Activated T-cell treated with anti-CD3 and anti-CD28 coated beads, Interleukin-2, amount 50 U/mL, for 48 hours (primary cell): ENCODE measurements around the gene CHRDL1.
"Not testable (repeated sequence)": the region's sequence is repeated elsewhere in the genome, so short reads cannot be mapped to it uniquely, and the experiment has no call there.

Experiments used
- DNase-seq, 2 experiments: peaks; one replicate each; pipeline ENCODE4 v3.0.0-alpha.2; 2020

The CHRDL1 gene, protein sequence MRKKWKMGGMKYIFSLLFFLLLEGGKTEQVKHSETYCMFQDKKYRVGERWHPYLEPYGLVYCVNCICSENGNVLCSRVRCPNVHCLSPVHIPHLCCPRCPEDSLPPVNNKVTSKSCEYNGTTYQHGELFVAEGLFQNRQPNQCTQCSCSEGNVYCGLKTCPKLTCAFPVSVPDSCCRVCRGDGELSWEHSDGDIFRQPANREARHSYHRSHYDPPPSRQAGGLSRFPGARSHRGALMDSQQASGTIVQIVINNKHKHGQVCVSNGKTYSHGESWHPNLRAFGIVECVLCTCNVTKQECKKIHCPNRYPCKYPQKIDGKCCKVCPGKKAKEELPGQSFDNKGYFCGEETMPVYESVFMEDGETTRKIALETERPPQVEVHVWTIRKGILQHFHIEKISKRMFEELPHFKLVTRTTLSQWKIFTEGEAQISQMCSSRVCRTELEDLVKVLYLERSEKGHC

DNA sequence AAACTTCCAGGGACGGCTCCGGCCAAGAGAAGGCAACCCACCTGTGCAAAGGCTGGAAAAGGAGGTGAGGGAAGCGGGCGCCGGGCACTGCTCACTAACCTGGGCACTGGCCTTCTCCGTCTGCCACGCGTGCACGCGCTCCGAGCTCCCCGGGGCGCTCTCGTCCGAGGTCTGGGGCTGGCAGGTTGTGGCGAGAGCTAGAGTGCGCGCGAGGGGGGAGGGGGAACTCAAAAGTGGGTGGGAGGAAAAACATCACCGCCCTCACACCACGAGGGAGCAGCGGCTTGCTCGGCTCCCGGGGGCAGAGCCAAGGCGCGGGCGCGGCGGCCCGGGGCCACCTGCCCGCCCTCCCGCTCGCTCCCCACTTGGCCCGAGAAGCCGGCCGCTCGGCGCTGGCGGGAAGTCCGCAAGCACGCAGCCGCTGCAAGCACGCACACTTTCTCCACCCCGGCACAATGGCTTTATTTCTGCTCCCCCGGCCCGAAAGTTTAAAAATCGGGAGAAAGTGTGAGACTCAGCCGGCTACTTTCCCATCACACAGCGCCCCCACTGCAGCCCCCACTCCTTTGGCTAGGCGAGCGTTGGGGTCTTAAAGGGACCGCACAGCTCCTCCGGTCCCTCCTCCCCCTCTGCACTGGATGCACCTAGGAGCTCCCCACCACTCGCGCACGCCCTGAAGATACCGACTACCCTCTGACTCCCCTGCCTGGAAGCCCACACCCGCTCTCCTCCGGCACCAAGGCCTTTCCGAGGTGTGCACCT is at the start of gene CHRDL1:
CHRDL1 (minus strand) TSS at position 173 of the 762 bp plus-strand sequence. CDS start 3,636 bp downstream, outside the sequence.
- DNase-seq: no peak

DNA sequence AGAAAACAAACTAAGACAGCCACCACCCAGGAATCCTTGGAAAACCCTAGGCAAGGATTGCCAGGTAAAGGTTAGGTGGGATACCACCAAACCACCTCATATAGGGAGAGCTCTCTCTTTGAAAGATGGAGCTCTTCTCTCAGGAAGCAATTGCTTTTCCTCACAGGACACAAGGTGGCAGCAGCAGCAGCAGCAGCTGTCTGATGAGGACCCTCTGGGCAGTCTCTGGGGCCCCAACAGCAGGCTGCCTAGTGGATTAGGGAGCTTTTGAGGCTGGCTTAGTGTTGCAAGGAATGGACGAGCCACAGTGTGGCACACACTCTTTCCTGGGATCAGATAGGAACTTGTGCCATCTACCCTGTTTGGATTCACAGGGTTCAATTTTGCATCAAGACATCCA is 41.4 kb upstream of the CHRDL1 start:
- no peak for DNase-seq

DNA sequence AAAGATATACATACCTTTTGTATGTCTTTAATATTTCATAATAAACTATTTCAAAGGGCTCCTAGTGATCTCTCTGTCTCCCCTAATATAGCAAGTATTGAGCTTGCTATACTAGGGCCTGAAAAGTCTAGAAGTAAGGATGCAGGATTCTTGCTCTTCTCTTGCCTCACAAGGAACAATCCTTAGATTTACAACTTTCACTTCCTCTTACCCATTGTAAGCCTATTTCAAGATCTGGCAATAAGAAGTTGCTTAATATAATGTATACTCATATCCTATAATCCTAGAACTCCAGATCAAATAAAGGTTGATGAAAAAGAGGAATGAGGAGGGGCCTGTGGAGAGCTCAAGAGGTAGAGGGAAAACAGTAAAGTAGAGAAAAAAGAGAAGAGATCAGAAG is 40.8 kb upstream of the CHRDL1 start:
- no peak for DNase-seq

- DNase-seq: no peak
These were observed 40.4 kb upstream of the CHRDL1 start for GRCh38 chrX:110836001-110836400.

GRCh38 chrX:110825972-110826371 is 30.4 kb upstream of the CHRDL1 start:
- DNase-seq: no peak

GRCh38 chrX:110816543-110816942 is 20.9 kb upstream of the CHRDL1 start:
- DNase-seq: not testable (repeated sequence)

- no peak for DNase-seq
These were observed 10.5 kb upstream of the CHRDL1 start for GRCh38 chrX:110806145-110806544.

GRCh38 chrX:110805303-110805702 is 9.7 kb upstream of the CHRDL1 start:
- no peak for DNase-seq

DNA sequence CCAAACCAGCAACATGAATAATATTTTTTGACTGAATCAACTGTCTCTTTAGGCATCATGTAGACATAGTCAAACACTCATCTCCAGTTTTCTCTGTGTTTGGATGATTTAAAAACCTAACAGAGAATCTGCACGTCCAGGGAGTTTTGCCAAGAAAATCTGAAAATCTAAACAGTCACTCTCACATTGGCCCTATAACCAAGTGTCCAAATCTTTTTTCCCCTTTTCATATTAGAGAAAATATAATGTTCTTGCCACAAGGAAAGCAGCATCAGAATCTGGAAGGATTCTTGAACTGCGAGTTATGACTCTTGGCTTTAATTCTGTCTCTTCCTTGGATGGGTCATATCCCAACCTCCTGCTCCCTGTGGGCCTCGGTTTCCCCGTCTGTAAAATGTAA is 8.8 kb upstream of the CHRDL1 start:
- DNase-seq: no peak

DNA sequence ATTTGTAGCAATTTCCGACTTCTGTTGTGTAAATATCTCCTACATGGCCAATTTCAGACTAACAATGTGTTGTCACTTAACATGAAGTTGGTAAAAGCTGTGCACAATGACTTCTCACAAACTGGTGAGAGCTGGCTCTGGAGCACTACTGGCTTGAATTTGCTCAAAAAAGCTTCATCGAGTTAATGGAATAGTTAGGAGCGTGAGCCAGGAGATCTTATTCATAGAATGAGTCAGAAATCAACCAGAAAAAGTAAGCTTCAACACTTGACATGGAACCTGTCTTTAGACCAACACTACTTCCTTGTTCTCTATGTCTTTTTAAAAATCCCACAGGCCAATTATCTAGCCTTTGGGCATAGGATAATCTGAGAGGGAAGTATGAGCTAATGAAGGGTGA is 7.9 kb upstream of the CHRDL1 start:
- DNase-seq: no peak

GRCh38 chrX:110796407-110796697 is 735 bp upstream of the CHRDL1 start:
- no peak for DNase-seq

- no peak for DNase-seq
These were observed 1.0 kb downstream of the CHRDL1 start for GRCh38 chrX:110794601-110795000.

- DNase-seq: no peak
These were observed 4.5 kb downstream of the CHRDL1 start for GRCh38 chrX:110791071-110791470.

DNA sequence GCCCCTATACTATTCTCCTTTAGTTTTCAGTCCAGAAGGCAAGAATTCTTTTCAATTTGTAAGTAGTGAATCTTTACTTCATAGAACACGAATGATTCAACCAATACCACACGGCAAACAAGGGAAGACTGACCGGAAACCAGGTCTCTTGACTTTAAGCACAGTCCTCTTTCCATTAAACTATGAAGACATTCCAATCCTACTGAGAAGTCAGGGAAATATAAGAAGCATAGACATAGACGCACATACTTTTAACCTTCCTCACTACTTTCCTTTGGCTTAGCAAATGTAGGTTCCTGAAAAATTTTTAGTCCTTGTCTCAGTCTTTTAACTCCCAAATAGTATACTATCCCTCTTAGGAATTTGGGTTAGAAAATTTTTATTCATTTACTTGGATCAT is 9.1 kb downstream of the CHRDL1 start:
- DNase-seq: no peak

DNA sequence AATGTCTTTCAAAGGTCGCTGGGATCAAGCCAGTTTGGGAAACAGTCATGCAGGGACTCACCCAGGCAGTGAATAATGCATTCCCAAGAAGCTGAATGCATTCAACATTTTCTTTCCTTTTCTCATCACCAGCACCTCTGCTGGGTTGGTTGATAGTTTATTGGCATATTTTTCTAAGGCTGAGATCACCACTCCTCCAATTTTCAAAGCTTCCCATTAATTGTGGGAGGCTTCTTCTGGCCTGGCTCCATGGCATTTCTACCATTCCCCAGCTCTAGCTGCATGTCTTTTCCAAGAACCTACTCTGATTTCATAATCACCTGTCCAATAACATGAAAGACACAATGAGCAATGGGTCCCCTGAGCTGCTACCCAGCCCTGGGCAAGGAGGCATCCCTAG is 35.8 kb downstream of the CHRDL1 start:
- DNase-seq: no peak

DNA sequence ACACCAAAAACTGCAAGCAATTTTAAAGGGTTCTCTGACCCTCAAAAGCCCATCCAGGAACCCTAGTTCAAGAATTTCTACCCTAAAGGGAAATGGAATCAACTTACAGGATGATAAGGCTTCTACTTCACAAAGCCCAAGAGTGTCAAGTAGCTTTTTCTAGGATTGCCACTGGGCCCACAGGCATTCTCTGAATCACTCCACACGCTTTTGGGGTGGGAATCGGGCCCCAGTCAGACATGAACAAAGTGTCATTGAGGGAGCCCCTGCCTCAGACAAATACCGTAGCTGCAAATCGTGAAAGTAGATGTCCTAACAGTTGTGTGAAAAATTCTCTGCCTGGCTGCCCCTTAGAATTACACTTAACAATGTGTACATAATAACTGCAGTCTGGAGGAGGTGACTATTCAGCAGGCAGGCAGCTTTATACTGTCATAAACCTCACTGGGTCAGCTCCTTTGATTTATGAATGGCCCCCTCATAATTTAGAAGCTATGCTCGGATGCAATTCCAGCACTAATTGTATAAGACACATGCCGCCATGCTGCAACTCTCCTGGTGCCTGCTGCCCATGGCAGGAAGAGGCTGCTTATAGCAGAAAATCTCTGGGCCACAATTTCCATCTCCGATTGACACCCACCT is 36.7 kb downstream of the CHRDL1 start:
- DNase-seq: no peak

- DNase-seq: no peak
These were observed 40.0 kb downstream of the CHRDL1 start for GRCh38 chrX:110755611-110756010.

GRCh38 chrX:110755061-110755460 is 40.6 kb downstream of the CHRDL1 start:
- DNase-seq: no peak

DNA sequence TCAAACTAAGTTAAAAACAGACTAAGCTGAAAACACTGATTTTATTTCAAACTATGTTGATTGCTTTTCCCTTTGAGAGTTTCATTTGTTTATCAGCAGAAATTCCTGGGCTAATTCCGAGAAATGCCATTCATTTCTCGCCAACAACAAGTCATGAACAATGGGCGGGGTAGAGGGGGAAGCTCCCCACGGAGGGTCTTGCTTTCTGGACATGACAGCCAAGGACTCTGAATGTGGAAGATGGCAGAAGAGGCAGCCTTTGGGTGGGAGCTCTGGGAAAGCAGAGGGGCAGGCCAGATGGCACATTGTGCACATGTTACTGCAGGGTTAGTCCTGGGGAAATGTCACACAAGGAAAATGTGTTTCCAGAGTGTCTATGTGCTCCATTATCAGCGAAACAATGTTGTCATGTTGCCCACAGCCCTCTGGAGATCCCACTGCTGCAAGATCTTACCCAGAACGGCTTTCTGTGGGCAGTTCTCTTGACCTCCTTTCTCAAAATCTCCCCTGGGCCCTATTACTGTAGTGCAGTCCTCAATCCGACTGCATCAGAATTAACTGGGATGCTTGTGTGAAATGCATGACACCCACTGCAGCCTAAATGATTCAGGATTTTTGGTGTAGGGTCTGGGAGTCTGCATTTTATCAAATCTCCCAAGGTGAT is 45.0 kb downstream of the CHRDL1 start:
- no peak for DNase-seq

- no peak for DNase-seq
These were observed 47.3 kb downstream of the CHRDL1 start for GRCh38 chrX:110748256-110748806.

GRCh38 chrX:110746014-110746413 is 49.6 kb downstream of the CHRDL1 start:
- DNase-seq: no peak

- DNase-seq: no peak
These were observed 50.3 kb downstream of the CHRDL1 start for GRCh38 chrX:110745288-110745687.
